NCI-H2196 treated with DMSO at 0.1 percent for 48 hours (cell line): ENCODE measurements around the gene AUH.
"Not testable (repeated sequence)": the region's sequence is repeated elsewhere in the genome, so short reads cannot be mapped to it uniquely, and the experiment has no call there.

Experiments used
- DNase-seq: peaks from one replicate; lab custom pipeline; 2025; ENCODE audit not compliant: unreplicated experiment; lab: John Stamatoyannopoulos, UW

AUH gene

DNA sequence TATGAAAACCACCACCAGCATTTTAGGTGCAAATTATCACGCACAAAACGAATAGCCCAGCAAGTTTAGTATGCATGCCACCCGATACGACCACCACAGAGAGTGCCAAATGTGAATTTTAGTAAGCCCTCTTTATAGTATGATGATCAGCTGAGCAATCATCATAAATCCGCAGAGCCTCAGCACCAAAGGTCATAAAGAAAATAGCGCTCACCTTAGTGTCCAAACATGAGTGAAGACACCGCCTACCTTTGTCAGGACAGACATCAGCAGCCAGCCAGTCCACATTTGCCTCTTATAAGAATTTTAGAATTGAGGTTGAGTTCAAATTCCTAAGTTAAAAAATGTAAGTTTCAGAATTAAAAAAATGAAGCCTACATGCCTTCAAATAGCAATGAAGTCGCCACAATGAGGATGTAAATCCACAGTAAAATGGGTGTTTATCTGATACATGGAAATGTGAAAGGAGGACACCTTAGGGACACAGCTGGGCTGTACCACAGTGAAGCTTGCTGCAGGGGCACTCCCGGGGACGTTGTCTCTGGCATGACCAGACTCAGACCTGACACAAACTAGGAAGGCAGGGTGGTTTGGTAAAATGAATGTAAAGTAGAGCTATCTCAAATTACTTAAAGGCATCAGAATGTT is 149.0 kb downstream of the AUH start:
- no peak for DNase-seq

DNA sequence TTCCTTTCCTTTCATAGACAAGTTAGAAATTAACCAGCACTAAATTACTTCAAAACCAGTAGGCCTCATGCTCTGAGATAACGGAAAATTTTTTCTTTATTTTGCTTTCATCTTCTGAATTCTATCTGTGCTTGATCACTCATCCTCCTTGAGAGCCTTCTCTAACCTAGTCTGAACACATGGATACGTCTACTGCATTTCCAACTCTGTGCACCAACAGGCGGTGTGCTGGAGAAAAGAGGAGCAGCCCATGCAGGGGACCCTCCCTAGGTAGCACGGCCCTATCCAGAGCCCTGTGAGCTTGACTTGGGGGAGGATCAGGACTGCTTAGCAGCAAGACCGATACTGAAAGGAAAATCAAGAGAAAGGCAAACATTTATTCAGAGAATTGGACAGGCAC is 149.8 kb downstream of the AUH start:
- DNase-seq = no peak

DNA sequence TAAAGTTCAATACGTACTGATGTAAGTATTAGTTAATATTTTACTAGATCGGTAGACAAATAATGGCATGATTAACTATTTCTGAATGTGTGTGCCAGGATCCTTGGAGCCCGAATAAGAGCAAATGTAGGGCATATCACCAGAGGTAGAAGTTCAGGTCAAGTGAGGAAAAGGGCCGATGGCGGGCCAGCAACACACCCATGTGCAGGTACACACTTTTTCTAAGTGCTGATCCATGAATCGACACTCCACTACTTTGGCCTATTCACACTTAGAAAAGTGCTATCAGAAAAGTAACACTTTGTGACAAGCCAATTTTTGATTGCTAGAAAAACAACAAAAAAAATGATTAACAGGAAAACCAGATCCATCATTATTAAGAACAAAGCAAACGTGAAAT is 150.3 kb downstream of the AUH start:
- no peak for DNase-seq

DNA sequence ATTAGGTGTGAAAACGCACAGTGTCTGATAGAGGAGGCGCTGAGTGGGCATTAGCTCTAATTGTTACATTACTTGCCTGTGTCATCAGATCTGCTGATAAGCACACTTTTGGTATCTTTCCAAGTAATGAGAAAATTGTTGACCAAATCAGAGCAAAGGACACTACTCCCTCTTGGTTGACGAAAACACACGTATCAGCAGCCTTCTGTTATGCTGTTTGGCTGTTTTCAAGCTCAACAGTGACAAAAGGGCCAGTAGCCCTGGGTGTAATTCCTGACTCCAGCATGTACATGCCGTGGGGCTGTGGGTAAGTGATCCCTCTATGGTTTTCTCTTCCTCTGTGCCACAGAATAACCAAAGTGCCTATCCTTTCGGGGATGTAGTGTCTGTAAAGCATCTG is 151.4 kb downstream of the AUH start:
- DNase-seq = no peak

DNA sequence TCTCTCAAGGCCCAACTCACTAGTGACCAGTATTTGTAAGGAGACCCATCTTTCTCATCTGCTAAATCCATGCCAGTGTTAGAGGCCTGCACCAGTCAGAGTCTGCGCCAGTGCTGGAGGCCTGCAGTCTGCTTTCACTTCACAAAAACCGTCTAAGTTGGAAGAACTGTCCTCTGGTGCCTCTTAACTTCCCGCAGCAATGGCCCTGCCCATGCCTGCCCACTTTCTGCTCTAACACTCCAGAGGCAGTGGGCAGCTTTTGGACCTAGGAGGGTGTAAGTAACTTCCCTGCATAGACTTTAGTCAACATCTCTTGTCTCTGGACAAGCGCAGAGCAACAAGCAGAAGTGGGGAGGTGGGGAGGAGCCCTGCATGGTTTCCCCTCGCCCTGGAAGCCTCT is 152.9 kb downstream of the AUH start:
- DNase-seq = no peak

DNA sequence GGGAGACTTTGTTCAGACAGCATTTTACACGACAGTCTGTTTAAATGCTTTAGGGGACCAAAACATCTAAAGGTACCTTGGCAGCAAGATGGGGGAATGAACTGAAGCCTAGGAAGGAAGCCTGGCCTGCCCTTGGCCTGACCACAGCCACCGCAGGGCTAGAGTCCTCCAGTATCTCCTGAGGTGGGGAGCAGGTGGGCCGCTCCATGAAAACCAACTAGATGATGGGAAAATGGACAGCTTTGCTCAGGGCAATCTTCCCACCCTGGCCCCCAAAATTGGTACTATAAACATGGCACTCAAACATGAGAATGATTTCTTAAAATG is 153.3 kb downstream of the AUH start:
- no peak for DNase-seq

DNA sequence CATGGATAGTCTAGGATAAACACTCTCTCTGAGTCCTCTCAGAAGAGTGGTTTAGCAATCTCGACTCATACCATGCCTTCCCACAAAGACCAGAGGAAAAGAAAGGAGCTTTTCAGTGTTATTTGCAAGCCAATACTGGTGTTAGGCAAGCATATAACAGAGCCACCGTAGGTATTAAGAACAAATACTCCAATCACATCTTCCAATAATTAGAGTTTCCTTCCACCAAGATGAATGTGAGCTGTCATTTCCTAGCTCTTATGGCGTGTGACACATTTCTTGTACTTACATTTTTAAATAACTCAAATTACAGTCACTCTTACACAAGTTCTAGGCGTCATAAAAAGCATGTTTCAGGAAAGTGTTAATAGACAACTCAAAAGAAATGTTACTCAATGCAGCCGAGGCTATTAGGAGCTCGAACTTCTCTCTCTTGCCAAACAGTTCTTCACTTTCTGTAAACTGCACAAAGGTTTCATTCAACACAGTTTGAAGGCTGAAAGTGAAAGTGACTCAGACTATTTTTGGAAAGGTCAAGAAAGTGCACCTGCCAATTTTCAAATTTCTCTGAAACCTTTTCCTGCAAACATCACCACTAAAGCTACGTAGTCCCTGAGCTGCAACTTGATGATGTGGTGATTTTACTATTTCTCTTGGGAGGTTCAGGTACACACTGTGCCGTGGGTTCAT is 153.8 kb downstream of the AUH start:
- no peak for DNase-seq

DNA sequence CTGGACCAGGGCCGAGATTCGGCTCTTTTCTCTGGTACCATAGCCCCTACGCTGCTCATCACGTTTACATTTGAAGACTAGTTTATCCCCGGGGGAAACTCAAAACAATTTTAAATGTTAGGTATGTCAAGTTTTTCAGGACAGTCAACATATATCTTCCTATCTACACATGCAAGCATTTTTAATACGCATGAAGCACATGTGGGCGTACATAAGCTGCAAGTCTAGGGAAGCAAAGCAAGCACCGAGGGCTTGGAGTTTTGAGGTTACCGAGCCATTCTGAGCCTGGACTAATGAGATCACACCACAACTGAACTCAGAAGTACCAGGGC is 154.4 kb downstream of the AUH start:
- DNase-seq = no peak

DNA sequence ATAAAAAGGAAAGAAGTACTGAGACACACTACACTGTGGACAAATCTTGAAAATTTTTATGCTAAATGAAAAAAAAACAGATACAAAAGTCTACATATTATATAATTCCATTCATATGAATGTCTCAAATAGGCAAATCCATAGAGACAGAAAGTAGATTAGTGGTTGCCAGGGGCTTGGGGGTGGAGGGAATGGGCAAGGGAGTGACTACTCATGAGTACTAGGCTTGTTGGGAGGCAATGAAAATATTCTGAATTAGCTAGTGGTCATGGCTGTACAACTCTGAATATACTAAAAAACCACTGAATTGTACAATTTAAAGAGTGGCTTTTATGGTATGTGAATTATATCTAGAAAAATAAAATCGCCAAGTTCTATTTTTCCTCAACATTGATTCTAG is 154.9 kb downstream of the AUH start:
- no peak for DNase-seq

DNA sequence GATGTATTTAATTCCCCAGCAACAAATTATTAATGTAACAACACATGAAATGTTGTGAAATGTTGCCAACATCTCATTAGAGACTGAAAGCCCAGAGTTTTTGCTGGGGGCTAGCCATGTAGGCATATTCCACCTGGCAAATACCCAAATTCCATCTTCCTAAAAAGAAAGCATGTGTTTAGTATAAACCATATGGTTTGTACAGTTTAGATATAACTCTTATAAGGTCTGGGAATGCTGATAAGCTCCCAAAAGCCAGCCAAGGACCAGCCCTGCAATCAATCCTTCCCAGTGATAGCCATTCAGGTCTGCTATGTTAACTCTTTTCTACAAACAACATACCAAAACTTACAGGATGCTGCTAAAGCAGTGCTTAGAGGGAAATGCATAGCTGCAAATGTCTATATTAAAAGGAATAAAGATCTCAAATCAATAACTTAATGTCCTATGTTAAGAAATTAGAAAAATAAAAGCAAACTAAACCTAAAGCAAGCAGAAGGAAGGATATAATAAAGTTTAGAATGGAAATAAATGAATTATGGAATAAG is 158.9 kb downstream of the AUH start:
- no peak for DNase-seq

DNA sequence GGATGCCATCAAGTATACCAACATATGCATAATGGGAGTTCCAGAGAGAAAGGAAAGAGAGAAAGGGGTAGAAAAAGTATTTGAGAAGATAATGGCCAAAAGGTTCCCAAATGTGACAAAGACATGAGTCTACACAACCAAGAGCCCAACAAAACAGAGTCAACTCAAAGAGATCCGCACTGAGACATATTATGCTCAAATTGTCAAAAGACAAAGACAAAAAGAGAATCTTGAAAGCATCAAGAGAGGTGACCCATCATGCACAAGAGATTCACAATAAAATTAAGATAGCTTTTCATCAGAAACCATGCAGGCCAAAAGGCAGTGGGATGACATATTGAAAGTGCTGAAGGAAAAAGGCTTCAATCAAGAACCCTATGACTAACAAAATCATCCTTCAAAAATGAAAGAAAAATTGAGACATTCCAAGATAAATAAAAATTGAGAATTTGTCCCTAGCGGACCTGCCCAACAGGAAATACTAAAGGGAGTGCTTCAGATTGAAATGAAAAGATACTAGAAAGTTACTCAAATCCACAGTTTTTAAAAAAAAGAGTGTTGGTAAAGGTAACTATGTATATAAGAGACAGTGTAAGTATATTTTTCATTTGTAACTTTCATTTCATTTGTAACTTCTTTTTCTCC is 160.9 kb downstream of the AUH start:
- DNase-seq = no peak

DNA sequence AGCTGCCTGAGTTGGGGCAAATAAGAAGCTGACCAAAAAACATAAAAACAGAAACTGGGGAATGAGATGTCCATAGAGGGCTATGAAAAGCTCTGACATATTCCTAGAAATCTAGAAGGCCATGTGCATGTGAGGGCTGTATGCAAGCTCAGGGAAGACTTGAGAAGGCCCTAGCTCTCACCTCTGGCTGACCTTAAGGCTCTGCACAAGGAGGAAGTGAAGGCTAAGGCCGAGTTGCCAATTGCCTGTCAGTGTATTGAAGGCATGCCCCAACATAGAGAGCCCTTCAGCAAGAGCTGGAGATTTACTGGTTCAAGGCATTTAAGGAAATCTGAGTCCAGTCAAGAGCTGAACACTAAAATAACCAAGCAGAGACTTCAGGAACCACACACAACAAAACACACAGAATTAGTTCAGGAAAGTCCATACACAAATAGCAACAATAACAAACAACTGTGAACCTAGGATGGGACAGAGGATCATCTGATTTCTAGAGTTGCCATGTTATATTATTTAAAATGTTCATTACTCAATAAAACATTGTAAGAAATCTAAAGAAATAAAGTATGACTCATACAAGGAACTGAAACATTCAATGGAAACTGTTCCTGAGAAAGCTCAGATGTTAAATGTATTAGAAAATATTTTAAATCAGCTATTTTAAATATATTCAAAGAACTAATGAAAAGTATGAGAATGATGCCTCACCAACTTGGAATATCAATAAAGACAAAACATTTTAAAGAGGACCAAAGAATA is 161.8 kb downstream of the AUH start:
- no peak for DNase-seq

DNA sequence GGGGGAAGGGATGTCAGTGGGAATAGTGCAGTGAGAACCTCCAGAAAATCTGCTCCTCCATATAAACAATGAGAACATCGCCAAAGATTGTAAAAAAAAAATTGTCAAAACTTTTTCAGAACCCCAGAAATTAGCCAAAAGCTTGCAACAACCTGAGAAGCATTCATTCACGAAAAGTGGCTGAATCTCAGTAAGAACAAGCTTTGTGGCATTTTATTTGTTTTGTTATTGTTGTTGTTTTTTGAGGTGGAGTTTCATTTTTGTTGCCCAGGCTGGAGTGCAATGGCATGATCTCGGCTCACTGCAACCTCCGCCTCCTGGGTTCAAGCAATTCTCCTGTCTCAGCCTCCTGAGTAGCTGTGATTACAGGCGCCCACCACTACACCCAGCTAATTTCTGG is 162.8 kb downstream of the AUH start:
- not testable (repeated sequence) for DNase-seq

DNA sequence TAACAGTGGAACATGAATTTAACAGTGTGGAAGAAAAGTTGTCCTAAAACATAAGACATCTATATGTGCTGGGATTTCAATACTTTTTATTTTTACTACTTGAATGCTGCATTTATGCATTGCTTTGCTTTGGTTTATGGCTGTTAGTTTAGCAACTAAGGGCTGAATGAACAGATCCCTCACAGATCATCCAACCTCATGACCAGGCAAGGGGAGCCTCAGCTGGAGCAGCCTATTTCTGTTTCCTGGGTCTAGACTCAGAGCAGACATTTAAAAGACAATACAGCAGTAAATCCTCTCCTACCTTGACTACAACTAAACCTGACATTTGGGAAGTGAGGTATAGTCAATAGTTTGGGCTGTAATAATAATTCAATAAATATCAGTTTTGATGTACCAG is 163.3 kb downstream of the AUH start:
- no peak for DNase-seq

DNA sequence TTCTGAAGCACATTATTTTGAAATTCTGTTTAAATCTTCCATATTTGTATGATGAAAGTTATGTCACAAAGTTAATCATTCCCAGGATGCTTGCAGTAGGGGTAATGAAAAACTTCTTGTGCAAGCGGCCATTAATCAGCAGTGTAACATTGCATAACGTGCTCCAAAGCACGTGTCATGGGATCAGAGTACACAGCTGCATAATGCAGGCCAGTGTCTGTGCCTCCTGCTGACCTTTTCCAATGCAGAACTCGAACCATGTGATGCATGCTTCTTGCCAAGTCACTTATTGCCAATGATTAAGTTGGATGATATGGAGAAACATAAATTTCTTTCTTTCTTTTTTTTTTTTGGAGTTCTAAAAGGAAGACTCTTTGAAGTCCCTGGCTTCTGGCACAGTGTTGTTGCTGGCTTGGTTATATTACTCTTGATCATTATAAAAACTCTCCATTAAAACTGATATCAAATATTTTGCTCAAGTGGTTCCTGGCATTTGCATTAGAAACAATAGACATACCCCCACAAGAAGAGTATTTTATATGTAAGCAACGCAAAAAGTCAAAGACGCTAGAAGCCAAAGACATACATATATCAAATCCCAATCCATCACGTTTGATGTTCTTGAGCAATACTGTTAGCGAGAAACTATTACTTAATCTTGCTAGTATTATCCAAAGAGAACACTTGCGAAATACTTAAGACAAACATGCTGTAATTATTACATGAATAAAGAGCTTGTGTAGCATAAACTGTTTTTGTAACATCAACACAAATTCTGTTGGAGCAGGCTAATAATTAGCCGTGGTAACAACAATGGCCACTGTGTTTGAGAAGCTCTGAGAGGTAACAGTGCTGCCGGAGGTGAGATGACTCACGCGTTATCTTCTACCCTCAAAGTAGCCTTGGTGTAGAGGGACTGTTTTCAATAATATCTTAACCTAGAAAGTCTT is 164.2 kb downstream of the AUH start:
- peak; percentile 68 for DNase-seq

DNA sequence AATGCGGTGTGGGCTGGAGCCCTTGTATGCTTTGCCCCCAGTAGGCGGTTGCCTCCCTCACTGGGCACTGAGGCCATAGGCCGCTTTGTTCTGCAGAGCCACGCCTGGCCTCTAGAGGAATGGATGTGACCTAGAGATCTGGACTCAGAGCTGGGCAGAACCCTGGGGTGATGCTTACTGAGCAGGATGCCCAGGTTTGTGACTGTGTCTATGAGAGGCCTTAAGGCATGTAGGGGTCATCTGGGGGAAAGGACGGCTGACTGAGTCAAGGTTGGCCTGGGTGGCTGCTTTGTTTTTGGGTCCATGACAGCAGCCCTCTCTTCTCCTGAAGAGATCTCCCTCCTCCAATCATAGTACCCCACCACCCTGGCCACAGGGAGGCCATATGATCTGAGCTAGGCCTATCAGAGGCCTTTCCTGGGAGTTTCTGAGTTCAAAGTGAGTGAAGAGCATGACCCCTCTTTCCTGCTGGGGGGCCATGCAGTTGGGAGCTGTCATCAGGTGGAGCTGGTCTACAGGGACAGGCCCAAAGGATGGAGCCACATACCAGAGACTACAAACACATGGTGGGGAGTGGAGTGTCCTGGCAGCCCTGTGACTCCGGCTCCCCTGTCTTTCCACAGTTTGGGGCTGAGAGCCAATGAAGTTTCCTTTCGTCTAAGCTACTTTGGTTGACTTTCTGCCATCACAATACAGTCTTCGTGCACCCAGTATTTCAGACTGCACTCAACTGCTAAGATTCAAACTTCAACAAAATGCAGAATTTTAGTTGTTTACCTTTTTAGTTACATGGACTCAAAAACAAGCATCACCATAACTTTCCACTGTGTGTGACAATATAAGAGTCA is 165.4 kb downstream of the AUH start:
- no peak for DNase-seq

DNA sequence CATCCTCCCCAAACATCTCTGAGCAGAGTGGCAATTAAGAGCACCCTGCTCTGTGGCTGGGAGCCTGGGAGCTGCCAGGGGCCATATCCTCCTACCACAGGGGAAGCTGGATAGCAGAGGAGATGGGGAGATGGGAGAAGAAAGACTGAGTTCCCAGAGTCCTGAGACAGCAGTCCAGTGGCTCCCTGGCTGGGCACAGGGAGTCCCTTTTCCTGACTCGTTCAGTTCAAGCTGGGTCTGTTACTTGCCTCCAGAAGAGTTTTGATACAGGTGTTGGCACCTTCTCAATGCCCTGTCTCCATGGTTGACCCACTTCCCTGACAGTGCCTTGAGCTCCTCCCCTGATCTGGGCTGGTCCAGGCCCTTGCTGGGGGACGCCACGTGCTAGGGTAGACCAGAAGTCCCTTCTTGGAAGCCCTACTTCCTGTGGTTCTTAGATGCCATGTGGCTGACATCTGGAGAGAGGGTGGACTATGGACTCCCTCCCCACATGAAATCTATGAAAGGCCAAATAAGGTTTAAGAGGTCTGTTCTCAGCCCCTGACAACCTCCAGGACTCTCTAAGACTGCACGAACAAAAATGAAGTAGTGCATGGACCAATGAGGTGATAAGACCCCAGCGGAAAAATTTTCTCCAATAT is 166.2 kb downstream of the AUH start:
- DNase-seq = no peak

DNA sequence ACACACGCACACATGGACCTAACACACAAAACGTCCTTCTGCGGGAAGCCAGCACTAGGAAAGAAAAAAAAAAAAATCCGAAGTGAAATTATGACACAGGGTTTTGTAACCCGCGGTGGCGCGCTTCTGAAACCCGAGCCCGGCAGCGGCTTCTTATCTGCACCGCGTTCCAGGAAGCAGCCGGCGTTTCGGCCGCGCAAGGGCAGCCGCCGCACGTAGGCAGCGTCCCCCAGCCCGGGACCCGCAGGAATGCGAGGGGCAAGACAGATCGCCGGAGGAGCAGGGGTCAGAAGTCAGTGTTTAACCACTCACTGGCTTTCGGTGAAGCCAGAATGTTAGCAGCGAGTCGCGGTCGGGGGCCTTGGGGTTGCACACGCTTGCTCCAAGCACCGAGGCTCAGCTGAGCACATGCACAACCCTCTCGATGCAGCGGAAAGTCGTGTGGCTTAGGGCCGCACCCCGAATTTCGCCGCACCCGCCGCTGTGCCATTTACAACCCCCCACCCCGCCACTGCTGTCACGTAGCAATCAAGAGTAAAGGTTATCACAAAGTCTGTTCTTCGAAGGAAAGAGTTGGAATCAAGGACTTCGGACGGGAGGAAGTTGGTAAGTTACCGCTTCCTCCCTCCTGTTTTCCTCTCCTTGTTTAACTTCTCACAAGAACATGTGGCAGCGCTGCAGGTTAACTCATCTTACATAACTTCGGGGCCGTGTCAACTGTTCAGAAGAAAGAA is 167.9 kb downstream of the AUH start:
- no peak for DNase-seq
